ENCODE results near the gene IBTK. TPM values are rescaled to one million over a fixed set of nuclear protein-coding genes. Genes with fewer than 3 reads are reported as not detected.
"Not testable (repeated sequence)": the region's sequence is repeated elsewhere in the genome, so short reads cannot be mapped to it uniquely, and the experiment has no call there.

The IBTK gene
- total and polyA plus RNA-seq, 2 experiments from 2014 or later: 17.3 to 60.3 TPM

DNA sequence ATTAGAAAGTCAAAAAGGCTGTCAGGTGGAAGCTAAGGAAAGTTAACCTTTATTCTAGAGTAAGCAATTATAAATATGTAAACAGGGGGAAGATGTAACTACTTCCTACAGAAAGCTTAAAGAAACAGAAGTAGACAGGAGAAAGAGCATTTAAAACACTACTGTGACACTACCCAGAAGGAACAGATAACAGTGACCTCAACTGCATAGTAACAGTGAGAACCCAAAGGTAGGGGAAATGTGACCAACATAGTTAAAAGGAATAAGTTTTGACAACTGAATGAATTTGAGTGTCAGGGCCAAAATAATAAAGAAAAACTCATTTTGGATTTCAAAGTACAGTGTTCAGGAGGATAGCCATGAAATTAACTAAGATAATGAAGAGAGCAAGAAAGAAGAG, 43.5 kb downstream of the IBTK start:
- H3K4me1 ChIP-seq (ENCODE audit: insufficient read depth): no peaks in the 10 kb centered on the region
- no peaks in the 10 kb centered on the region for H3K27me3 ChIP-seq
- no peak overlapping the region for H3K27ac ChIP-seq
- no peaks in the 10 kb centered on the region for H3K36me3 ChIP-seq (replicated peaks; ENCODE audit: insufficient read depth, low read depth)
- no peaks in the 10 kb centered on the region for H3K9me3 ChIP-seq (ENCODE audit: low read depth)
- no peak overlapping the region for H3K4me3 ChIP-seq
- H3K79me2 ChIP-seq: no peaks in the 10 kb centered on the region
- H3K9me2 ChIP-seq (replicated peaks; ENCODE audit: insufficient read depth): no peaks in the 10 kb centered on the region
- H4K20me1 ChIP-seq (ENCODE audit: insufficient read depth, poor library complexity, severe bottlenecking): no peaks in the 10 kb centered on the region
- H3K4me2 ChIP-seq: no peak overlapping the region
- no peak overlapping the region for H2AFZ ChIP-seq
- no peak for TF ChIP-seq EZH2 (IDR thresholded peaks at IDR 0.05; ENCODE audit: borderline replicate concordance)
- TF ChIP-seq EZH2phosphoT487 (IDR thresholded peaks at IDR 0.05; ENCODE audit: low read depth, severe bottlenecking, unreplicated experiment): no peak
- TF ChIP-seq, protein P1, sequence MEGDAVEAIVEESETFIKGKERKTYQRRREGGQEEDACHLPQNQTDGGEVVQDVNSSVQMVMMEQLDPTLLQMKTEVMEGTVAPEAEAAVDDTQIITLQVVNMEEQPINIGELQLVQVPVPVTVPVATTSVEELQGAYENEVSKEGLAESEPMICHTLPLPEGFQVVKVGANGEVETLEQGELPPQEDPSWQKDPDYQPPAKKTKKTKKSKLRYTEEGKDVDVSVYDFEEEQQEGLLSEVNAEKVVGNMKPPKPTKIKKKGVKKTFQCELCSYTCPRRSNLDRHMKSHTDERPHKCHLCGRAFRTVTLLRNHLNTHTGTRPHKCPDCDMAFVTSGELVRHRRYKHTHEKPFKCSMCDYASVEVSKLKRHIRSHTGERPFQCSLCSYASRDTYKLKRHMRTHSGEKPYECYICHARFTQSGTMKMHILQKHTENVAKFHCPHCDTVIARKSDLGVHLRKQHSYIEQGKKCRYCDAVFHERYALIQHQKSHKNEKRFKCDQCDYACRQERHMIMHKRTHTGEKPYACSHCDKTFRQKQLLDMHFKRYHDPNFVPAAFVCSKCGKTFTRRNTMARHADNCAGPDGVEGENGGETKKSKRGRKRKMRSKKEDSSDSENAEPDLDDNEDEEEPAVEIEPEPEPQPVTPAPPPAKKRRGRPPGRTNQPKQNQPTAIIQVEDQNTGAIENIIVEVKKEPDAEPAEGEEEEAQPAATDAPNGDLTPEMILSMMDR (IDR thresholded peaks at IDR 0.05; ENCODE audit: poor library complexity): no peak
- no peak for DNase-seq (ENCODE audit: low spot score)

DNA sequence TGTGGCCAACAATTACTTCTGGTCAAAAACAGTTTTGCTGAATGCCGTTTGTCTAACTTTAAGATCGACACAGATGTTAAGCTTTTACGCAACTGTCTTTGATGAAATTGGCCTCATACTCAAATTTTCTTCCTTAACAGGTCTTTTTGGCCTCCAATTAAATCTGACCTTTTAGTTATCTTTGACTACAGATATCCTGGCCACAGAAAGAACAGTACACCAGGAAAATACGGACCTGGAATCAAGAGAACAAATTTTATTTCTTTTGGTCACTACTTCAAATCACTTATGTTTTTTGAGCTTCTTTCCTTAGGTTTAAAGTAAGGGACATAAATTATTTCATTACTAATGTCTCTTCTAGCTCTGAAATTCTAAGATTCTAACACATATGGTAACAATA, 49.8 kb downstream of the IBTK start:
- 87% methylated on average over 4 of the region's 4 CpGs for WGBS (ENCODE audit: low lambda C conversion rate, missing lambda C conversion rate)

DNA sequence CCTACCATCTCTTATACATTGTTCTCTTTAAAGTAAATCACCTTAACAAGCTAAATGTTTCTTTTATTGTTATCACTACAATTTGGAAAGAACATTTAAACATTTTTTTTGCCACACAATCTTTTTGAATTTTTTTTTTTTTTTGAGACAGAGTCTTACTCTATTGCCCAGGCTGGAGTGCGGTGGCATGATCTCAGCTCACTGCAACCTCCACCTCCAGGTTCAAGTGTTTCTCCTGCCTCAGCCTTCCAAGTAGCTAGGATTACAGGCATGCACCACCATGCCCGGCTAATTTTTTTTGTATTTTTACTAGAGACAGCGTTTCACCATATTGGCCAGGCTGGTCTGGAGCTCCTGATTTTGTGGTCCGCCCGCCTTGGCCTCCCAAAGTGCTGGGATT, 50.3 kb downstream of the IBTK start:
- not testable (repeated sequence) for H2AFZ ChIP-seq; H3K79me2 ChIP-seq; H3K4me1 ChIP-seq (ENCODE audit: insufficient read depth); H3K27me3 ChIP-seq; H3K4me2 ChIP-seq; H3K27ac ChIP-seq; DNase-seq (ENCODE audit: low spot score); H3K9me2 ChIP-seq (replicated peaks; ENCODE audit: insufficient read depth); H3K36me3 ChIP-seq (replicated peaks; ENCODE audit: insufficient read depth, low read depth); H3K4me3 ChIP-seq; H4K20me1 ChIP-seq (ENCODE audit: insufficient read depth, poor library complexity, severe bottlenecking); H3K9me3 ChIP-seq (ENCODE audit: low read depth)
- 97% methylated on average over 5 of the region's 5 CpGs for WGBS (ENCODE audit: low lambda C conversion rate, missing lambda C conversion rate)

More for the DNA sequence above, 49.8 kb downstream of the IBTK start:
- no peak overlapping the region for H3K4me3 ChIP-seq
- DNase-seq (ENCODE audit: low spot score): no peak
- H3K9me3 ChIP-seq (ENCODE audit: low read depth): no peaks in the 10 kb centered on the region
- no peaks in the 10 kb centered on the region for H3K27me3 ChIP-seq
- no peak overlapping the region for H2AFZ ChIP-seq
- no peaks in the 10 kb centered on the region for H4K20me1 ChIP-seq (ENCODE audit: insufficient read depth, poor library complexity, severe bottlenecking)
- H3K4me2 ChIP-seq: no peak overlapping the region
- no peaks in the 10 kb centered on the region for H3K9me2 ChIP-seq (replicated peaks; ENCODE audit: insufficient read depth)
- H3K27ac ChIP-seq: no peak overlapping the region
- TF ChIP-seq, protein P1 (IDR thresholded peaks at IDR 0.05; ENCODE audit: poor library complexity): no peak
- TF ChIP-seq EZH2phosphoT487 (IDR thresholded peaks at IDR 0.05; ENCODE audit: low read depth, severe bottlenecking, unreplicated experiment) (no peak), EZH2 (IDR thresholded peaks at IDR 0.05; ENCODE audit: borderline replicate concordance) (no peak)
- no peaks in the 10 kb centered on the region for H3K4me1 ChIP-seq (ENCODE audit: insufficient read depth)
- H3K36me3 ChIP-seq (replicated peaks; ENCODE audit: insufficient read depth, low read depth): no peaks in the 10 kb centered on the region
- H3K79me2 ChIP-seq: no peaks in the 10 kb centered on the region

DNA sequence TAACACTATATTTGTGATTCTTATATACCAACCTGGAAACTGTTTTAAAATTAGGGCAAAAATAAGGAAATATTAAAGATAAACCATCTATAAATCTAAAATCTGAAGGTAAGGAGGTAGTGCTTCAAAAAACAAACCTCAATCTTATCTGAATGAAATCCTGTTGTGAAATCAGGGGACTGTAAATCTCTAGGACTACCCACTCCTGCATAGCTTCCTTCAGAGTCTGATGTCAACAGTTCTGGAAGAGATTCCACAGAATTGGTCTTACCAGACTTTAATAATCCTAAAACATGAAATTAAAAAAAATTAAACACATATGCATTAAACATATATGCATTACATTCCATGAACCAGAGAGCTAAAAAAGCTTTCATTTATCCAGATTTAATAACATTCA, 51.4 kb downstream of the IBTK start:
- no peak overlapping the region for H3K4me2 ChIP-seq

More for the DNA sequence above, 51.4 kb downstream of the IBTK start:
- H3K4me3 ChIP-seq: no peak overlapping the region
- no peaks in the 10 kb centered on the region for H3K4me1 ChIP-seq (ENCODE audit: insufficient read depth)
- H3K36me3 ChIP-seq (replicated peaks; ENCODE audit: insufficient read depth, low read depth): no peaks in the 10 kb centered on the region
- TF ChIP-seq, protein P1 (IDR thresholded peaks at IDR 0.05; ENCODE audit: poor library complexity): no peak
- TF ChIP-seq EZH2 (IDR thresholded peaks at IDR 0.05; ENCODE audit: borderline replicate concordance) (no peak), EZH2phosphoT487 (IDR thresholded peaks at IDR 0.05; ENCODE audit: low read depth, severe bottlenecking, unreplicated experiment) (no peak)
- H2AFZ ChIP-seq: no peak overlapping the region
- no peaks in the 10 kb centered on the region for H3K9me3 ChIP-seq (ENCODE audit: low read depth)
- no peak overlapping the region for H3K27ac ChIP-seq
- H3K9me2 ChIP-seq (replicated peaks; ENCODE audit: insufficient read depth): no peaks in the 10 kb centered on the region
- no peaks in the 10 kb centered on the region for H3K27me3 ChIP-seq
- DNase-seq (ENCODE audit: low spot score): no peak
- H4K20me1 ChIP-seq (ENCODE audit: insufficient read depth, poor library complexity, severe bottlenecking): no peaks in the 10 kb centered on the region
- no peaks in the 10 kb centered on the region for H3K79me2 ChIP-seq
